Measurements from ENCODE around the gene AP2A2. TPM values are rescaled to one million over a fixed set of nuclear protein-coding genes. Genes with fewer than 3 reads are reported as not detected.

AP2A2 gene
- total and polyA plus RNA-seq, 8 donors: 40.0 to 60.2 (median 50.6) TPM

DNA sequence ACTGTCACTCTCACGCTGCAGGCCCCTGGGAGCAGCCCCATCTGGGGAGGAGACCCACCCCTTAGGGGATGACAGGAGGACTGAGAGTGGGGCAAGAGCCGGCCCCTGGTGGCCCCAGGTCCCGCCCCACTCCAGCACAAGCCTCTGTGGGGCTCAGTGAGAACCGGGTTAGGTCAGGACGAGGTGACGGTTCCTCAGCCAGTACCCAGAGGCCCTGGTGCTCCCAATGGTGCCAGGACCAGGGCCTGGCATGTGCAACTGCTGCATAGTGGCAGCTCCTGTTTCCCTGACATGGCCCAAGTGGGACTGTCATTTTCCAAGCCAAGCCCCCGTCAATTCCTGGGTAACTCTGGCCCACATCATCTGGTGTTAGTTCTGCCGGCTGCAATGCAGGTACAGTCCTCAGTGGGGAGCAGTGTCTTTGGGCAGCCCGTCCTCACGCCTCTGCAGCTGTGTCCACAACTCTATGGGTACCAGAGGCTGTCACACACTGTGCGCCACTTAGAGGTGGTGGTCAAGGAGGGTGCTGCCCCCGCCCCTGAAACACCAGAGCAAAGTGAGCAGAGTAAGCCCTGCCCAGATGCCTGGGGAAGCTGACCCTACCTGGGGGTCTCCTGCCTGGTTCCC is 31.0 kb upstream of the AP2A2 start:
- Histone ChIP-seq H3K27me3 (no peaks in the 10 kb centered on the region), H3K9me3 (no peaks in the 10 kb centered on the region), H3K4me1 (no peaks in the 10 kb centered on the region), H3K4me3 (no peak overlapping the region), H3K27ac (no peak overlapping the region), H3K36me3 (peaks cover 0 to 13% (median 6%) of the 10 kb centered on the region in 3 donors)
- DNase-seq (no peak), ATAC-seq (no peak), FAIRE-seq (no peak)
- WGBS, 2 donors: 88 to 92% methylated on average over 12 of the region's 12 CpGs
- TF ChIP-seq, protein P1, sequence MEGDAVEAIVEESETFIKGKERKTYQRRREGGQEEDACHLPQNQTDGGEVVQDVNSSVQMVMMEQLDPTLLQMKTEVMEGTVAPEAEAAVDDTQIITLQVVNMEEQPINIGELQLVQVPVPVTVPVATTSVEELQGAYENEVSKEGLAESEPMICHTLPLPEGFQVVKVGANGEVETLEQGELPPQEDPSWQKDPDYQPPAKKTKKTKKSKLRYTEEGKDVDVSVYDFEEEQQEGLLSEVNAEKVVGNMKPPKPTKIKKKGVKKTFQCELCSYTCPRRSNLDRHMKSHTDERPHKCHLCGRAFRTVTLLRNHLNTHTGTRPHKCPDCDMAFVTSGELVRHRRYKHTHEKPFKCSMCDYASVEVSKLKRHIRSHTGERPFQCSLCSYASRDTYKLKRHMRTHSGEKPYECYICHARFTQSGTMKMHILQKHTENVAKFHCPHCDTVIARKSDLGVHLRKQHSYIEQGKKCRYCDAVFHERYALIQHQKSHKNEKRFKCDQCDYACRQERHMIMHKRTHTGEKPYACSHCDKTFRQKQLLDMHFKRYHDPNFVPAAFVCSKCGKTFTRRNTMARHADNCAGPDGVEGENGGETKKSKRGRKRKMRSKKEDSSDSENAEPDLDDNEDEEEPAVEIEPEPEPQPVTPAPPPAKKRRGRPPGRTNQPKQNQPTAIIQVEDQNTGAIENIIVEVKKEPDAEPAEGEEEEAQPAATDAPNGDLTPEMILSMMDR (IDR thresholded peaks at IDR 0.05): no peak
- intact Hi-C loops (cut with DNase I): no loop called here

DNA sequence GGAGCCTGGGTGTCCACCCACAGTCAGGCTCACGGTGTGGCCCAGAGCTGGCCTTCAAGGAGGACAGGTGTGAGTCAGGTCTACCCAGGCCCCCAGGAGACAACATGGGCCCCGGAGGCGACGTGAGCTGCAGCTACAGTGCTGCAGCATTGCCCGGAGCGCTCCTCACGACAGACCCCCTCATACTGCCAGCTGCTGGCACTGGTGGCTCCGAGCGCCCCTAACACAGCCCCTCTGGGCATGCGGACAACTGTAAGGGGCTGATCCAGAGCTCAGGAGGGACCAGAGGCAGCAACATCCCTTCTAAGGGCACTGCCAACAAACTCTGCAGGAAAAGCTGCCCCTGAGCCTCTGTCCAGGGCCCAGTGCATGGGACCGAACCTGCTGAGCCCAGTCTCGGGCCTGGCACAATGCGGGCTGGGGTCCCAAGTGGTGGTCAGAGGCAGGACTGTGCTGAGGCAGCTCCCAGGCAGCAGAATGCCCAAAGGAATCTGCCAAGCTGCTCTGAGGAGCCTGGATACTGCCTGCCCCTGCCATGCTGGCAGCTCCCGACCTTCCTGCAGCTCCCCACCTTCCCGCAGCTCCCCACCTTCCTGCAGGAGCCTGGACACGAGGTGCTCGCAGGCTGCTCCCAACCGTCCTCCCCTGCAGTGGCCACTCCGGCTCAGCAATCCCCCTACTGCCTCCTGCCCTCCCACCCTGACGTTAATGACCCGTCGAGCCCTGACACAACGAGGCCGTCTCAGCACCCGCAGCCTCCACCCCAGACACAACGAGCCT is 30.1 kb upstream of the AP2A2 start:
- H3K9me3 ChIP-seq: no peaks in the 10 kb centered on the region
- TF ChIP-seq, protein P1 (IDR thresholded peaks at IDR 0.05): no peak
- intact Hi-C loops (cut with DNase I): no loop called here
- DNase-seq (peak in 1 of 6 donors; percentile 71), ATAC-seq (no peak), FAIRE-seq (no peak)
- no peak overlapping the region for H3K4me3 ChIP-seq
- 89 to 91% methylated on average over 25 to 26 of the region's 26 CpGs for WGBS, 2 donors
- no peak overlapping the region for H3K27ac ChIP-seq
- no peaks in the 10 kb centered on the region for H3K4me1 ChIP-seq
- H3K36me3 ChIP-seq: peaks cover 0 to 19% (median 14%) of the 10 kb centered on the region in 3 donors
- no peaks in the 10 kb centered on the region for H3K27me3 ChIP-seq

DNA sequence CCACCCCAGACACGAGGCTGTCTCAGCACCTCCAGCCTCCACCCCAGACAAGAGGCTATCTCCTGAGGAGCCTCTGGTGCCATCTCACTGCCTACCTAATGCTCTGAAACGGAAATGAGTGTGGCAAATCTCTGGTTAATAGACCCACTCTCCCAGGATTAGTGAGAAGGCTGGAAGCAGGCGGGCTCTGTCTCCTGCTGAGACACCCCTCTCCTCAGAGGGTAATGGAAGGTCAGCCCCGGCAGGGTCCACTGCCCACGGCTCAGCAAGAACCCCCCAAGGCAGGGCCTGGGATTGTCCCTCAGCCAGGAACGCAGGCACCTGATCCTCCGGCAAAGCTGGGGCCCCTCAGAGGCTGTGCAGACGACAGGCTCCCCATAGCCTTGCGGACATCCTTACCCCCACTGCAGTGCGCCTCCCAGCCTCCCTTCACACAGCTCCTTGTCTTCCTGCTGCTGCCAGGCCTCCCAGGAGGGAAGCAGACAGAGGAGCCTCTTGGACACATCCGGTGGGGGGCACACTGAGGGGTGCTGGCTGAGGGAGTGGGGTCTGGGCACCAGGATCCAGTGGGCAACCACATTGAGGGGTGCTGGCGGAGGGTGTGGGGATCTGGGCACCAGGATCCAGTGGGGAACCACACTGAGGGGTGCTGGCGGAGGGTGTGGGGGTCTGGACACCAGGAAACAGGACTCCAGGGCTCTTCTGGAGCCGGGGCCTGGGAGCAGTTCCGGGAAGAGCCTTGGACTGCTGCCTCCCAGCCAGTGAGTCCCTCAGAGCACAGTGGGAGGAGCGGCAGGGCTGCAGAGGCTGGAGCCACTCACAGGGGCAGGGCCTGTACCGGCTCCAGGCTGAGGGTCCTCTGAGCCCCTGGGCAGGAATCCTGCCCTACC is 28.2 kb upstream of the AP2A2 start:
- no peak for FAIRE-seq
- 87 to 89% methylated on average over 17 of the region's 17 CpGs for WGBS, 2 donors
- H3K27me3 ChIP-seq: no peaks in the 10 kb centered on the region
- H3K36me3 ChIP-seq: peaks cover 0 to 32% (median 22%) of the 10 kb centered on the region in 3 donors
- H3K4me1 ChIP-seq: no peaks in the 10 kb centered on the region
- peak in 1 of 4 donors; percentile 9 for ATAC-seq
- DNase-seq: no peak
- H3K27ac ChIP-seq: no peak overlapping the region
- H3K4me3 ChIP-seq: no peak overlapping the region
- TF ChIP-seq, protein P1 (IDR thresholded peaks at IDR 0.05): no peak
- intact Hi-C loops (cut with DNase I): no loop called here
- H3K9me3 ChIP-seq: no peaks in the 10 kb centered on the region

DNA sequence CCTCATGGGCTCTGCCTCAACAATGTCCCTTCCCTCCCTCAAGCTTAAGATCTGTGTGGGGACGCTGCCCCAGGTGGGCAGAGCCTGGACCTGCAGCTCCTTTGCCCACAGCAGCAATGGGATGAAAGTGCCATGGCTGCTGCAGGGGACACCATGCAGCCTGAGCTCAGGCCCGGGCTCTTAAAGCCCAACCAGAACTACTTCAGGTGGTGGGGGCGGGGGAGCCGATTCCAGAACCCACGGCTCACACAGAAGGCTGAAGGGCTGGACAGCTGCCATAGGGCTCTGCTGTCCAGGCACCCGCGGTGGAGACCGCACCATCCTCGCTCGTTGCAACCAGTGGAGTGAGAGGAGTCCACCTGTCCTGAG is 27.5 kb upstream of the AP2A2 start:
- DNase-seq (peak in 1 of 6 donors; percentile 42), FAIRE-seq (no peak), ATAC-seq (peak in 3 of 4 donors; percentile 14 to 52 (median 45))
- TF ChIP-seq, protein P1 (IDR thresholded peaks at IDR 0.05): no peak
- WGBS, 2 donors: 61 to 71% methylated on average over 10 of the region's 10 CpGs
- no peaks in the 10 kb centered on the region for H3K9me3 ChIP-seq
- H3K4me1 ChIP-seq: no peaks in the 10 kb centered on the region
- intact Hi-C loops (cut with DNase I): no loop called here
- peaks cover 0 to 38% (median 28%) of the 10 kb centered on the region in 3 donors for H3K36me3 ChIP-seq
- no peak overlapping the region for H3K4me3 ChIP-seq
- H3K27ac ChIP-seq: no peak overlapping the region
- H3K27me3 ChIP-seq: no peaks in the 10 kb centered on the region

Measured in pancreas (tissue), 10 donors.